MM.1S (cell line): ENCODE measurements around the gene ZNF74.
"Not testable (repeated sequence)": the region's sequence is repeated elsewhere in the genome, so short reads cannot be mapped to it uniquely, and the experiment has no call there.

ENCODE experiments used
- DNase-seq: peaks from one replicate; pipeline ENCODE4 v3.0.0-alpha.2; 2015
- H2AFZ ChIP-seq: fragments of 300-600 bp; sonication (generic); 2 replicates; pipeline ENCODE4 v1.6.0; 2016; ENCODE audit warnings: antibody characterized with exemption, low read length
- H3F3A ChIP-seq: fragments of 300-600 bp; sonication (generic); 2 replicates; pipeline ENCODE4 v1.6.1; 2016; ENCODE audit warnings: mild to moderate bottlenecking, antibody characterized with exemption, low read length, moderate library complexity, mixed read lengths; ENCODE audit not compliant: insufficient read depth
- H3K27ac ChIP-seq: fragments of 300-600 bp; sonication (generic); 2 replicates; pipeline ENCODE4 v1.5.1; 2016; ENCODE audit warnings: mild to moderate bottlenecking, low read length
- H3K27me3 ChIP-seq: fragments of 300-600 bp; sonication (generic); replicated peaks from 2 replicates; pipeline ENCODE4 v1.6.0; 2016; ENCODE audit warnings: low read length; ENCODE audit not compliant: insufficient read depth
- H3K36me3 ChIP-seq: fragments of 300-600 bp; sonication (generic); replicated peaks from 2 replicates; pipeline ENCODE4 v1.6.1; 2016; ENCODE audit warnings: mild to moderate bottlenecking, low read length, mixed read lengths; ENCODE audit not compliant: insufficient read depth
- H3K4me1 ChIP-seq: fragments of 300-600 bp; sonication (generic); 2 replicates; pipeline ENCODE4 v1.6.1; 2016; ENCODE audit warnings: low read length, mixed read lengths
- H3K4me2 ChIP-seq: fragments of 300-600 bp; sonication (generic); 2 replicates; pipeline ENCODE4 v1.6.0; 2016; ENCODE audit warnings: low read depth, low read length
- H3K4me3 ChIP-seq: fragments of 300-600 bp; sonication (generic); 2 replicates; pipeline ENCODE4 v1.5.1; 2016; ENCODE audit warnings: low read length, mixed read lengths
- H3K79me2 ChIP-seq: fragments of 300-600 bp; sonication (generic); 2 replicates; pipeline ENCODE4 v1.6.1; 2016; ENCODE audit warnings: mixed run types, low read length, mixed read lengths
- H3K9ac ChIP-seq: fragments of 300-600 bp; sonication (generic); 2 replicates; pipeline ENCODE4 v1.6.1; 2016; ENCODE audit warnings: low read length, mixed read lengths
- H3K9me2 ChIP-seq: fragments of 300-600 bp; sonication (generic); replicated peaks from 2 replicates; pipeline ENCODE4 v1.6.1; 2016; ENCODE audit warnings: mild to moderate bottlenecking, low read length, mixed read lengths; ENCODE audit not compliant: insufficient read depth
- H3K9me3 ChIP-seq: fragments of 300-600 bp; sonication (generic); replicated peaks from 2 replicates; pipeline ENCODE4 v1.6.1; 2016; ENCODE audit warnings: mild to moderate bottlenecking, low read length, mixed read lengths; ENCODE audit not compliant: insufficient read depth
- H4K20me1 ChIP-seq: fragments of 300-600 bp; sonication (generic); 2 replicates; pipeline ENCODE4 v1.6.1; 2016; ENCODE audit warnings: mild to moderate bottlenecking, low read length, moderate library complexity, mixed read lengths; ENCODE audit not compliant: insufficient read depth
- CTCF ChIP-seq: fragments of 300-600 bp; sonication (generic); IDR thresholded peaks from 2 replicates; pipeline ENCODE4 v1.5.1; 2016; ENCODE audit warnings: antibody characterized with exemption, low read length, mixed read lengths
- EZH2 ChIP-seq: fragments of 300-600 bp; sonication (generic); optimal IDR thresholded peaks from 2 replicates; pipeline ENCODE3; 2017; ENCODE audit warnings: low read depth, mild to moderate bottlenecking, antibody characterized with exemption, low read length, mixed read lengths
- EZH2phosphoT487 ChIP-seq: fragments of 300-600 bp; sonication (generic); IDR thresholded peaks from 2 replicates; pipeline ENCODE4 v1.6.1; 2018; ENCODE audit warnings: antibody characterized with exemption, low read length

ZNF74 gene

GRCh38 chr22:20413217-20414058, 19.5 kb downstream of the ZNF74 start:
- H3K9me3 ChIP-seq = no peaks in the 10 kb centered on the region
- DNase-seq = no peak
- no peak overlapping the region for H3K4me2 ChIP-seq
- H3K79me2 ChIP-seq = no peaks in the 10 kb centered on the region
- H3F3A ChIP-seq = no peaks in the 10 kb centered on the region
- H3K27me3 ChIP-seq = no peaks in the 10 kb centered on the region
- no peak overlapping the region for H3K9ac ChIP-seq
- no peak for TF ChIP-seq EZH2
- no peak for TF ChIP-seq CTCF
- no peak for TF ChIP-seq EZH2phosphoT487
- no peak overlapping the region for H3K4me3 ChIP-seq
- H2AFZ ChIP-seq = no peak overlapping the region
- no peaks in the 10 kb centered on the region for H3K36me3 ChIP-seq
- no peaks in the 10 kb centered on the region for H3K9me2 ChIP-seq
- H4K20me1 ChIP-seq = no peaks in the 10 kb centered on the region
- H3K4me1 ChIP-seq = no peaks in the 10 kb centered on the region
- H3K27ac ChIP-seq = no peak overlapping the region

- H3K4me3 ChIP-seq = no peak overlapping the region
Measured at GRCh38 chr22:20414059-20414440, 20.1 kb downstream of the ZNF74 start.

GRCh38 chr22:20414450-20414849, 20.5 kb downstream of the ZNF74 start:
- no peak overlapping the region for H3K4me3 ChIP-seq
- no peaks in the 10 kb centered on the region for H3K36me3 ChIP-seq
- no peak overlapping the region for H3K27ac ChIP-seq
- no peak overlapping the region for H3K9ac ChIP-seq
- H2AFZ ChIP-seq = no peak overlapping the region
- no peaks in the 10 kb centered on the region for H3K9me2 ChIP-seq
- no peaks in the 10 kb centered on the region for H3F3A ChIP-seq
- H3K27me3 ChIP-seq = no peaks in the 10 kb centered on the region
- H3K9me3 ChIP-seq = no peaks in the 10 kb centered on the region
- H4K20me1 ChIP-seq = no peaks in the 10 kb centered on the region
- H3K4me1 ChIP-seq = no peaks in the 10 kb centered on the region
- no peak overlapping the region for H3K4me2 ChIP-seq
- H3K79me2 ChIP-seq = no peaks in the 10 kb centered on the region
- no peak for DNase-seq
- TF ChIP-seq EZH2 (no peak), EZH2phosphoT487 (no peak), CTCF (no peak)

More at GRCh38 chr22:20414059-20414440, 20.1 kb downstream of the ZNF74 start:
- no peaks in the 10 kb centered on the region for H3K79me2 ChIP-seq
- H3K36me3 ChIP-seq = no peaks in the 10 kb centered on the region
- H3K4me1 ChIP-seq = no peaks in the 10 kb centered on the region
- DNase-seq = no peak
- no peak for TF ChIP-seq CTCF
- TF ChIP-seq EZH2phosphoT487 = no peak
- no peak for TF ChIP-seq EZH2
- no peaks in the 10 kb centered on the region for H3K9me3 ChIP-seq
- no peaks in the 10 kb centered on the region for H3F3A ChIP-seq
- H3K4me2 ChIP-seq = no peak overlapping the region
- H3K27ac ChIP-seq = no peak overlapping the region
- H3K27me3 ChIP-seq = no peaks in the 10 kb centered on the region
- no peaks in the 10 kb centered on the region for H4K20me1 ChIP-seq
- no peaks in the 10 kb centered on the region for H3K9me2 ChIP-seq
- H3K9ac ChIP-seq = no peak overlapping the region
- no peak overlapping the region for H2AFZ ChIP-seq

GRCh38 chr22:20415241-20415640, 21.3 kb downstream of the ZNF74 start:
- not testable (repeated sequence) for H3K27ac ChIP-seq, DNase-seq

GRCh38 chr22:20415699-20416098, 21.7 kb downstream of the ZNF74 start:
- H3K4me1 ChIP-seq, H3K27me3 ChIP-seq, H3F3A ChIP-seq, H3K27ac ChIP-seq, H3K36me3 ChIP-seq, H4K20me1 ChIP-seq, H3K79me2 ChIP-seq, H3K4me2 ChIP-seq, H2AFZ ChIP-seq, H3K9me2 ChIP-seq, H3K9me3 ChIP-seq, DNase-seq, H3K4me3 ChIP-seq, H3K9ac ChIP-seq: not testable (repeated sequence)

More at GRCh38 chr22:20415241-20415640, 21.3 kb downstream of the ZNF74 start:
- H2AFZ ChIP-seq, H4K20me1 ChIP-seq, H3K79me2 ChIP-seq, H3K4me1 ChIP-seq, H3K9ac ChIP-seq, H3K4me2 ChIP-seq, H3K27me3 ChIP-seq, H3K9me2 ChIP-seq, H3K9me3 ChIP-seq, H3F3A ChIP-seq, H3K4me3 ChIP-seq, H3K36me3 ChIP-seq: not testable (repeated sequence)
